Stimulated activated CD4-positive, alpha-beta T cell treated with anti-CD3 and anti-CD28 coated beads, Interleukin-1b, Interleukin-23, amount 100 ng/mL, for 24 hours (primary cell): ENCODE results near the gene ARID5B.

Source experiments
- DNase-seq, 4 experiments: peaks; one replicate each; pipeline ENCODE4 v3.0.0-alpha.2; 2020; ENCODE audit warnings: low read depth in 4 of 4, low spot score in 1 of 4

The ARID5B gene

DNA sequence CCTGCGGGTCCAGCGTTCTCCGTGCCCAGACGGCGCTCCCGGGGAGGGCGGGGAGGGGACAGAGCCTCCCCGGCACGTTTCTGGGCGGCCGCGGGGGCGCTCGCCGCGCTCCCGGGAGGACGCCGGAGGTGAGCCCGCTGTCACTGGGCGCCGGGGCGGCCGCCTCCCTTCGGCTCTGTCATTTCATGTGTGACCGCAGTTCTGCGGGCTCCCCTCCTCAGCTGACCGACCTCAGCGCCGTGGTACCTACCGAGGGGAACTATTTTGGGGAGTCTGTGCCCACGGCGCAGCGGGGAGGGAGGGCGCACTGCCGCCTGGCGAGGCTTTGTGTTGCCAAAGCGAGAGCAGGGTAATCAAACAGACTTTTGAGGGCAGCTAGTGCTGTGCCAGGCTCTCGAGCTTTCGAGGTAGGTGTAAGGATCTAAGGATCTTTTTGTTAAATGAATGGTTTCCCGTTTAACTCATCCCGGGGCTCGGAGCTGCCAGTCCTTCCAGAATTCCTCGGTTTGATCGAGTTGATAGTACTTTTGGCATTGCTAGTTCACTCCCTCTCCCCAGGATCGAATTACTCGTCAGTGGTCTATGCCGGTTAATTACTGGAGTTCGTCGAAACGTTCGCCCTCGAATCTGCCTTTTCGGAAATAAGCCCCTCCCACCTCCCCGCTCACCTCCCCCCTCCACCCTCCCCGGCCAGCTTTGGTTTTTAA, 1.9 kb downstream of the ARID5B start:
- peak in 1 of 4 experiments; percentile 54 for DNase-seq

- DNase-seq = no peak
These were observed 2.4 kb downstream of the ARID5B start for GRCh38 chr10:61903928-61904344.

GRCh38 chr10:61904733-61905725, 3.5 kb downstream of the ARID5B start:
- no peak for DNase-seq

- no peak for DNase-seq
These were observed 4.5 kb downstream of the ARID5B start for GRCh38 chr10:61905837-61906561.

DNA sequence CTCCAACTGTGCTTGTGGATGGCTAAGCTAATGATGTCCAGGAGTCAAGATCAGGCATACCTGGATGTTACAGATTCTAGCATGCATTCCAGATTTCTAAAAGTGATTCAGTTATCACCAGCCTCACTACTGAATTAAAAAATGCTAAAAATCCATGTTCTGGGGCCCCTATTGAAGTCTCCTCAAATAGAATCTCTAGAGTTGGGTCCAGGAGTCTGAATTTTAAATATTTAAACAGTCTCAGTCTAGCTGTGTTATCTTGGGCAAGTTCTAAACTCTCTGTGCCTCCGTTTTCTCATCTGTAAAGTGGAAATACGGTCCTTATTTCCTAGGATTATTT, 5.0 kb downstream of the ARID5B start:
- no peak for DNase-seq

- no peak for DNase-seq
These were observed 5.5 kb downstream of the ARID5B start for GRCh38 chr10:61907011-61907410.

GRCh38 chr10:61907587-61907986, 6.1 kb downstream of the ARID5B start:
- DNase-seq = no peak

DNA sequence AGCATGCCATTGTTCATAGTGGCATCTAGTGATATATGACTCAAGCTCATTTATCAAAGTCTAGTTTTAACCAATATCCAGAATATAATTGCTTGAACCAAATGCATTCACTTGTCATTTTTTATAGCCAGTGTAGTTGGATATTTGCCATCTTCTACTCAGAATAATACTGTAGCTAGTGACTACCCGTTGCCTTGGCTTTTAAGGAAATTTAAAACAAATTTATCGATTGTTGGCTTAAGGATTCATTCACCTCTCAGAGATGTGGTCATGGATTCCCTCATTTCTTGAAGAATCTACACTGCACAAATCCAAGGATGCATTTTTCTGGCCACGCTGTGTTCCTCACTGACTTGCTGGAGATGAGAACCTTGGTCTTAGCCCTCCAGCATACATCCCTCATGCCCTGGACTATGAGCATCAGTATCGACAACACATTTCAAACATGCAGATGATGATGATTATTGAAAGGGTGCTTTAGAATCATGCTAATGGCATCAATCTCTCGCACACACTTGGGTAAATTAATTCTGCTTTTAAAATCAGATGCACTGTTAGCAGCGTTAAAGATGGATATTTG, 8.8 kb downstream of the ARID5B start:
- no peak for DNase-seq

DNA sequence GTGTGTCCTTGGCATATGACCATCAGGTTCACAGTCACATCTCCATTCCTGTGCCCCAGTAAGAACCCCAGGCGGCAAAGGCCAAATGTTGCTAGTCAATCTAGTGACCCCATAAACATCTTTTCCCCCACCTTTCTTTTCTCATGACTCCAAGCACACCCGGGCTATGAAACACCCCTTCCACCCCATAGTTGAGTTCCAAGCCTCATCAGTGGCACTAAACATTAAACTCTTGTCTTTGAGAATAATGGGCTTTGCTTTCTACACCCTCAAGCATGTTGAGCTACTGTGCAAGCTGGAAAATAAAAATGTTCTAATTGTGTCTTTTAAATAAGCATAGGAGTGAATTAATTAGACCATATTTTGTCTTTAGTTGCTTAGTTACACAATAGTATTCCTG, 9.4 kb downstream of the ARID5B start:
- no peak for DNase-seq

DNA sequence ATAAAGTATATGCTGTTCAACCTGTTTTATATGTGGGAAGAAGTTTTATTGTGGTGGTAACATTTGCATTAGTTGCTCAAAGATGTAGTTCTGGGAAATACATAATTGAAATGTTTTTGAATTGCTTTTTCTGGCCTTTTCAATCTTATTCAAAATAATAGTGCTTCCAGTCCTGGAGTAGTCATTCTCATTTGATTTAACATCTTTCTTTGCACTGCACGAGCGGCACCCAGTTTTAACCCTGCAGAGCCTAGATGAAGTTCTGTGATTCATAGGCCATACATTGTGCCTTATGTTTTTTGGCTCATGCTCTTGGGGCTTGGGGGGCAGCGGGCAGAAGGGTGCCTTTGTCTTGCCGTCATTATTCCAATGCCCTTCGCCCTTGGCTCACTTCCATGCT, 9.9 kb downstream of the ARID5B start:
- DNase-seq = no peak

DNA sequence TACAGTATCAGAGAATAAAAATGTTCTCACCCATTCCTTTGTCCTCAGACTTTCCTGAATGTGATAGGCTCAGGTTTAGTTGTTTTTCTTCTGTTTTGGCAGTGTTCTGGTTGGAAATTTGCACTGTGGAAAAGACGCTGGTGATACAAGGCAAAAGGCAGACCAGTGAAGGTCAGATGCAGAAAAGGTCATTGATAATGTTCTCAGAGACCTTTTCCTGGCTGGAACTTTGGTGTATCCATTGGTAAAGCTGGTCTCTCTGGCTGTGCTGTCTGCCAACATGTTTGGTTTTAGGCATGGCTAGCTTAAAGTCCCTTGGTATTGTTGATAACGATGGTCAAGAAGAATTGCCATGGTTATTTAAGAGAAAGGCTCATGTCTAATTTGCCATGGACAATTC, 11.5 kb downstream of the ARID5B start:
- no peak for DNase-seq

- no peak for DNase-seq
These were observed 16.6 kb downstream of the ARID5B start for GRCh38 chr10:61918140-61918539.

DNA sequence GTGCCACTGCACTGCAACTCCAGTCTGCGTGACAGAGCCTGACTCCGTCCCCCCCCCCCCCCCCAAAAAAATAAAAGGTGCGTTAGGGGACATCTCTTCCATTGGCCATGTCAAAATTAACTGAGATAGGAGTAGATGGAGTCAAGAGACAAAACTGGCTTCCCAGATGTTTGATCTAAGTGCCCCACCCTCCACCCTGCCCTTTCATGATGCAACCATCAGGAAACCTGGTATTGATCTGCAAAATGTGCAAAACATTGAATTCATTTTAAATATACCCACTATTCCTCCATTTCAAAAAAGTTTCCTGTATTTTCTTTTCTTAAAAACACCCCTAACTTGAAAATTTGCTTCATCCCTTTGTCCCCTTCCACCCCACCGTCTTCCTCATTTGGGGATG, 17.5 kb downstream of the ARID5B start:
- DNase-seq = no peak

DNA sequence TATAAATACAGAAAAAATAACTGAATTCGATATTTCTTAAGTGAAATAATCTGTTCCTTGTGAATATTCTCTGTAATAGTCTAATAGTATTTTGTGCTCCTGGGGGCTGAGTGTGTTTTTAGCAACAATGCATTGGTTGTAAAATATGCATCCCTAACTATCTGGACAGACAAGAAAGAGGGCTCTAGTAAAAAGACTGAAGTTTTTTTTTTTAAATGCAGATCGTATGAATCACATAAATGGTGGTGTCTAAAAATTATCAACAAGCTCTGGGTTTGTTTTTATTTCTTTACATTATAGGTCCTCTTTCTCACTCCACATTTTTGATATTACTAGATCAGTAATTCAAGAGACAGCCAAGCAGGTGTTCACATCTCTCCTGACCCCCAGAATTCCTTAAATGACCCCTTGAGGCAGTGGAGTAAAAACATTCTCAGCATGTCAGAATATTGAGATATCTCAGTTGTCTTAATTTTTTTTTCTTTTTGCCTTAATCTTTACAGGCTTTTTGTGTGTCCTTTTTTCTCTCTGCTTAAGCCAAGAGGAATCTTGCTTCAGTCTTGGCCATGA, 18.2 kb downstream of the ARID5B start:
- DNase-seq = no peak

GRCh38 chr10:61921143-61921542, 19.6 kb downstream of the ARID5B start:
- DNase-seq = no peak

GRCh38 chr10:61923210-61923949, 21.9 kb downstream of the ARID5B start:
- DNase-seq = no peak

GRCh38 chr10:61923950-61924274, 22.4 kb downstream of the ARID5B start:
- DNase-seq = no peak

DNA sequence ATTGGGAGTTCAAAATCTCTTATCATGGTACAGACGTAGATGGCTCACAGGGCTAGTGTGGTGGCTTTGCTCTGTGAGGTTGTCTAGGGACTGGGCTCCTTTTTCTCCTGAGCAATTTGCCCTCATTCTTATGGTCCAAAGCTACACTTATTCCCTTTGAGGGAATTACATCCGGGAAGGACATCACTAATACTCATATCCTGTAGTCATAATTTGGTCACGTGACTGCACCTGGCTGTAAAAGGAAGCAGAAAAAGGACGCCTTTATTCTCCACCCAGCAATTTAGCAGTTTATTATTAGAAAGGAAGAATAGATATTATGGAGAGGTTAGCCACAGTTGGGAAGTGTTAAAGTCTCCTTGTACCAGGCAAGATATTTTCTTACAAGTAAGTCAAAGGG, 28.1 kb downstream of the ARID5B start:
- DNase-seq = no peak

DNA sequence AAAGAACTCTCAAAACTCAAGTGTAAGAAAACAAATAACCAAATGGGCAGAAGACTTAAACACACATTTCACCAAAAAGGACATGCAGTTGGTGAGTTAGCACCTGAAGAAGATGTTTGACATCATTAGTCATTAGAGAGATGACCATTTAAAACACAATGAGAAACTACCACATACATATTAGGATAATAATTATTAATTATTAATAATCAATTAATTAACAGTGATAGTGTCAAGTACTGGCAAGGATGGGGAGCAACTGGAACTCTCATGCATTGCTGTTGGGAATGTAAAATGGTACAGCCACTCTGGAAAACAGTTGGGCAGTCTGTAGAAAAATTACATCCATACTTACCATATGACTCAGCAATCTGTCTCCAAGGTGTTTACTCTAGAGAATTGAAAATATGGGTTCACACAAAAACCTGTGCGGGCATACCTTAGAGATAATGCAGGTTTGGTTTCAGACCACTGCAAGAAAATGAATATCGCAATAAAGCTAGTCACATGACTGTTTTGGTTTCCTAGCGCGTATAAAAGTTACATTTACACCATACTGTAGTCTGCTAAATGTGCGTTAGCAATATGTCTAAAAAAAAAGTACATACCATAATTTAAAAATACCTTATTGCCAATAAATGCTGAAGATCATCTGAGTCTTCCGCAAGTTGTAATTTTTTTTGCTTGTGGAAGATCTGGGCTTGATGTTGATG, 30.3 kb downstream of the ARID5B start:
- DNase-seq = no peak
